ENCODE data around the gene SYF2.
"Not testable (repeated sequence)": the region's sequence is repeated elsewhere in the genome, so short reads cannot be mapped to it uniquely, and the experiment has no call there.

Gene SYF2

DNA sequence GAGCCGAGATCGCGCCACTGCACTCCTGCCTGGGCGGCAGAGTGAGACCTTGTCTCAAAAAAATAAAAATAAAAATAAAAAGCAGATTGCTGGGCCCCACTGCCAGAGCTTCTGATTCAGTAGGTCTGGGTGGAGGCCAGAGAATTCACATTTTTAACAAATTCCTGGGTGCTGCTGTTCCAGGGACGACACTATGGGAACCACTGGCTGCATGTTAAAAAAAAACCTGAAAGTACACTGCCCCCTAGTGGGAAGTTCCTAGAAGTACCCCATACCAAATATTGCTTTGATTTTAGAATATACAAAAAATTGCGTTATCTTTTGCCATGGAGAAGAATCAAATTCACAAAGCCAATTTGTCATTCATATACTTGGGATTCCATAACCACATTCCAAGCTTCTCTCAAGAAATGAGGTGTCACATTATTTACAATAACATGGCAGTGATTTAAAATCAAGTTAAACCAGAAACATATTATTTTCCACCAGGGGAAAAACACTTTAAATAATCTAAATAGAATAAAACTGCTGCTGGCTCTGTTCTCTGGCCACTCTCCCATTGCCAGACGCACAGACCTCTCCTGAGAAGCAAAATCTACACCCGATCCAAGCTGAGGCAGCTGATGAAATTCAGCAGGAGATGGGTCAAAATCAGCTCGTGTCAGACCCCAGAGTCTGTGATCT, 27.4 kb downstream of the SYF2 start:
- peak; percentile 50 for DNase-seq

DNA sequence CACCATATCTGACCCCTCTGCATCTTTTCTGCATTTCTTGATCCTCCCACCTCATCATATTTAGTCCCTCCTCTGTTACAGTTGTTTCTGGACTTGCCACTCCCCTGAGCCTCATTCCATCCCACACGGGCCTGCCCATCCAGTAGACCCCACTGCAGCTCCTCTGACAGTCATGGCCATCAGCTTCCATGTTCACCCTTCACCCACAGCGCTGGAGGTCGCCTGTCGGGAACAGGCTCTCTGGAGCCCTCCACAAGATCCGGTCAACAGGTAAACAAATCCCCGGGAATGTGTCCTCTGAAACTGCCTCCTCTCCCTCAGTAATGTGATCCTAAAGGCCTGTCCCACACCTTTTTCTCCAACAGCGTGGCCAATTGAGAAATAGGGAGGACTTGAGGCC, 31.3 kb downstream of the SYF2 start:
- no peak for DNase-seq

DNA sequence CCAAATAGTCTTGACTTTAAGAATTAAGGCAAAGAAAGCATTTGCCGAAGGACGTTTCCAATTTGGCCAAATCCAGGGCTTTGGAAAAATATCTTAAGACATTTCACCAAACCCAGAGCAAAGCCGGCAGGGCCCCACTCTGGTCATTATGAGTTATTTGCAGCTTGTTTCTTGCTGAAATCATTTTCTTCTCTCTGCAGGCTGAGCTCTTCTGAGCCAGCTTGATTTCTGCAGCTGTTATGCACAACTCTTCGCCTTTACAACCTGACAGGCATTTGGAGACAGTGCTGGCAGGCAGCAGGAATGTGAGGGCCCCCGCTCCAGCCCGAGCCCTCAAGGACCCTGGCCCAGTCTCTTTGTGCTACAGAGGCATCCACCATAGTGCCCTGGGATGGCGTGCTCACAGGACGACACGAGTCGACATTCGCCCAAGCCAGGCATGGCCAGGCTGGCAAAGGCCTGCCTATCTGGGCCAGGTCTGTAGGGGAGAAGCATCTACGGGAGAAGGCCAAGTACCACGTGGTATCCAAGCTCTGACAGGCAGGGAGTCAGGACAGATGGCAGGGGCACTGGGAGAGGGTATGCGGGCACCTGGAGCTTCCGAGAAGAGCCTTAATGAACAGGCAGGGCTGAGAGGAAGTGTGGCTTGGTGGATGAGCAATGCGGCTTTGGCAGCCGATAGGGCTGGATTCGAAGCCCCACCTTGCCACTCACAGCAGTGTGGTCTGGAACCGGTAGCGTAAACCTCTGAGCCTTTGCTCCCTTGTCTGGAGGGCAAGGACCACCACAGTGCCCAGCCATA, 32.3 kb downstream of the SYF2 start:
- no peak for DNase-seq

DNA sequence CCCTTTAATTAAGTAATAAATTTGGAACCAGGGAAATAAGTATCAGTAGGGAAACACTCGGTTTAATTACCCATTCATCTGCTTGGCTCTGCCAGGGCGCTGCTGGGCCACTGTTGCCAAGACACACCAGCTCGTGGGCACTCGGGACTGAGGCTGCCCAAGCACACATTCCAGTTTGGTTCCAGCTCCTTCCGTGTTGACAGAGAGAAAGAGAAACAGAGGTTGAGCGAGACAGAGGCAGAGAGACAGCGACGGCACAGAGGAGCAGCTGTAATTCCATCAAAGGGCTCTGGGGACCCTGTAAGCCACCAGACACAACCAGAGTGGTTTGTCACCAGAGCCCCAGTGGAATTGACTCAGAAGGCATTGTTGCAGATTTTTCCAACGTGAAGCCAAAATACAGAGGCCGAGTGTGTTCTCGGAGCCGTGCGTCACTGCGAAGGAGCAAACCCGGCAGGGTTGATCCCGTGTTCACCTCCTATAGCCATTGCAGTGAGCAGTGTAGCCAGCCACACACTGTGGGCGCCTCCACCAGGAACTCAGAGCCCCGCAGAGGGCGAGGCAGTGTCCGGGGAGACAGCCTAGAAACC, 33.5 kb downstream of the SYF2 start:
- DNase-seq, result no peak

DNA sequence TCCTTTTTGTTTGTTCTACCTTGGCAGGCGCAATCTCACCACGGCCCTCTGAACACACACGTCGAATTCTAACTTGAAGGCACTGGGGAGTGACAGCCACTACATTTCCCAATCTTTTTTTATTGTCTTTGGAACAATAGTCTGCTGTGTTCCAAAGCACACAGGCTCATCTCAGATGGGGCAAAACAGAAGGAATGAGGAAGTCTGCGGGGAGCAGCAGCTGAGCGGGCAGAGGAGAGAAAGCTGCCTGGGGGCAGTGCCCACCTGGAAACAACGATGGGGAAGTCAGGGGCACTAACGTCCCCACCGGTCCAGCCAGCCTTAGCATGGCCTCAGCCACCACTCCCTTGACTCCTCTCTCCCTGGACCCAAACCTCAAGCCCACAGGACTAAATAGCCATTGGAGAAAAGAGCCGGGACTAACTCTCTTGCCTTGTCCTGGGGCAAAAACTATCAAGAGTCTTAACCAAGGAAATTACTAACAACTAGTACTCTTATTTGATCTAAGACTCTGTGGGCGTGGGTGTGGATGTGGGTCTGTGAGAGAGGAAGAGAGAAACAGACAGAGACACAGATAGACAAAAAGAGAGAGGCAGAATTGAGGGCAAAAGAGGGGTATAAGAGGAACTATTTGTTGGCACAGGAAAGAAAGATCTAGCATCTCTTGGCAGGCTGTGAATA, 34.2 kb downstream of the SYF2 start:
- DNase-seq, result peak; percentile 51

DNA sequence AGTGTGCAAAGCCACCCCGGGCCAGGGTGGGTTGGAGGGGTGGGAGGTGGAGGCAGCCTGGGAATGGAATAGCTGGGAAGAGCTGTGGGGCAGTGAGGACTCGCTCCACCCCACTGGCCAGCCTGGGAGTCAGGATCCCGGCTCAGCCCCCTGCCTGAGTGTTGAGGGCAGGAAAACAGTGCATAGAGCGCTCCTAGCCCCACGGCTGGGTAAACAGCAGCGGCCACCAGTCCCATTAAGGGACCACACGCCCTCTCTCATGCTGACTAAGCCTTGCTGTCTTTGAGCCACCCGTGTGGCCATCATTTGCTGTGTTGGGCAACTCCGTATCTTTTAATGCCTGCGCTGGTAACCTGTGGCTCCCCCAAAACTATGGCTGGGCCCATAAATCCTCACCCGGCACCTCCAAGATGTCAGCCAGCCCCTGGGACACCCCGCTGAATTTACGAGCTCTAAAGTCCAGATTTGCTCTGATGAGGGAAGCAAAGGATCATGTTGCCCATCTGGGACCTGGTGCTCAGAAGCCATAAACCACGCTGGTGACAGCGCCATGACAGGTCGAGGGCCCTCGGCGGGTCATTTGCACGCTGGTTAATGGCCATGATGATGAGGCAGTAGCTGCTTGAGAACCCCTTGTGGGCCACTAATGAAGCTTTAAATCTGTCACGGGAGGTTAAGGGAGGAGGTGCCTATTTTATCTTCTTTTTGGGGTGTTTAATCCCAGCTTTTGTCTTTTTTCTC, 34.9 kb downstream of the SYF2 start:
- no peak for DNase-seq

DNA sequence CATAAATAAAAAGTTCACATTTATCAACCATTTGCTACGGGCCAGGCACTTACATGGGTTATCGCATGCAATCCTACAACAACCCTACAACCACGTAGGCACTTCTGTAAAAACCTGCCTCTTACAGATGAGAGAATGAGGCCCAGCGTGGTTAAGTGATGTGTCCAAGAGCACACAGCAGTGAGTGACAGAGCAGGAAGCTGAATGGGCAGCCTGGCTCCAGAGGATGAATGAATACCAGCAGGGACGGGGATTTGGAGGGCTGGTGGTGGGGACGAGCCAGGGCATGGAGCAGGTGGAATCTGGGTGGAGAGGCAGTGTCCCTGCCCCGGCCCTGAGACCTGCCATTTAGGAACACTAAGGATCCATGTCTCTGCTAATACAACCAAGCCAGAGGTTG, 35.5 kb downstream of the SYF2 start:
- no peak for DNase-seq

DNA sequence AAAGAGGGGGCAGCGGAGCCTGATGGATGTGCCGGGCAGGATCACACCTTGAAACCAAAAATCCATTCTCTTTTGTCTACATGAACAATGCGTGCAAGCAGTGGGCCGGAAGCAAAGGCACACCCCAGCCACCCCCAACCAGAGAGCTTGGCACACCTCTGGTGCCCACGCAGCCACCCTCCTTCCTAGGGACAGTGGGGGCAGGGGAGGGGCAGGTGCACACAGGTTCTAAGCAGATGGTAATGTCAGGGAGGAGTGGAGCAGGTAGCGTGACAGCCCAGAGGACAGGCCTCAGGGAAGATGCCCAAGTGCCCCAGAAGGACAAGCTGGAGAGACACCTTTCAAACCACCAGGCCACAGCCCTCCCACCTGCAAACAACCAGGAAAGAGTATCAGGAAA, 36.5 kb downstream of the SYF2 start:
- no peak for DNase-seq

DNA sequence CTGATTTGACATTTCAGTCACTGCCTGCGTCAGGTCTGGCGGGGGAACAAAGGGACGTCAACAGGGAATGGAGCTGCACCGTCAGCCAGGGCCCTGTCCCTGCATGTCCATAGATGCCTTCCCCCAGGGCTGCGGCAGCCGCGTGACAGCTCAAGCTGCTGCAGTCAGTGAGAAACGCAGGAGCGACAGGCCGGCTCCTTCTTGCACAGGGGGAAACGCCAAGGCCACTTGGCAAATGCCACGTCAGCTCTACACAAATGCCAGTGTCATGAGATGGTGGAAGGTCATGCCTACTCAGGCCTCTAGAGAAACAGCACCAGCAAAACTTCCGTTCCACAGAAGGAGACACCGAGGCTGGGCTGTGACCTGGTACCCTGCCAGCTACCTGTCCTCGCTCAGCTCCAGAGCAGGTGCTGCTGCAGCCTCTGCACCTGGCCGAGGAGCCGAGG, 37.7 kb downstream of the SYF2 start:
- no peak for DNase-seq

DNA sequence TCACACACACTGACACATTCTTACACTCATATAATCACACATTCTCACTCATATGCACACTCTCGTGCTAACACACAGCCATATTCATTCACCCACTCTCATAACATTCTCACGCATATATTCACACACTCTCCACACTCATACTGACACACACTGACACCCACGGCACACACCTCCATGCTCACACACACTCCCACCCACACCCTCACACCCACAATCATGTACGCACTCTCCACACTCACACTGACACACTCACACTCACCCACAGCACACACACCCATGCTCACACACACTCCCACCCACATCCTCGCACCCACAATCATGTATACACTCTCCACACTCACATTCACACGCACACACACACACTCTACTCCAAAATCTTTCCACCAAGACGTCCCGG, 38.2 kb downstream of the SYF2 start:
- DNase-seq, result no peak

DNA sequence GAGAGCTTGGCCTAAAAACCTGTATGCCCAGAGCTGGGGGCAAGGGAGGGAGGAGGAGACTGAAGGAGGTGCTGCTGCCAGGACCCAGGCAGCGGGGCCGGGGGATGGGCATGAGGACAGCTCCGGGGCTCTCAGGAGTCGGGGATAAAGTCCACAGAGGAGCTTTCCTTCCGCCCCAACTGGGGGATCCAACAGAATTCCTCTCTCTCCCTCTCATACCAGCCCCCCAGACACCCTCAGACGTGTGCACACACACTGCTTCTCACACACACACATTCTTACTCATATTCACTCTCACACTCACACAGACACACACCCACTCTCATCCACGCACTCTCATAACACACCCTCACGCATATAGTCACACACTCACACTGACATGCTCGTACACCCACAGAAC, 39.1 kb downstream of the SYF2 start:
- DNase-seq, result no peak

DNA sequence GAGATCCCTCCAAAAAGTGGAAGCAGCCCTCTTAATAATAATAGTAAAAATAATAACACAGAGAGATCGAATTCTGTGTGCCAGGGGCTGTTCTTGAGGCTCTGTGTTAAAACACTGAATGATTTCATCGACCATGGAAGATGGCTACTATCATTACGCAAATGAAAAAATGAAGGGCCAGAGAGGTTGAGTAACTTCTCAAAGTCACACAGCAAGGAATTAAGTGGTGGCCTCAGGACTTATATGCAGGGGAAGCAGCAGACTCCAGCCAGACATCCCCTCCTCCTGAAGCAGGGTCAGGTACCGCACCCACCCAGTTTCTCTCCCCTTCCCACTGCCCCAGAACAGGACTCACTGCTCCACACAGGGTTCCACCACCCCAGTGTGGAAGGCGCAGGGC, 40.1 kb downstream of the SYF2 start:
- no peak for DNase-seq

DNA sequence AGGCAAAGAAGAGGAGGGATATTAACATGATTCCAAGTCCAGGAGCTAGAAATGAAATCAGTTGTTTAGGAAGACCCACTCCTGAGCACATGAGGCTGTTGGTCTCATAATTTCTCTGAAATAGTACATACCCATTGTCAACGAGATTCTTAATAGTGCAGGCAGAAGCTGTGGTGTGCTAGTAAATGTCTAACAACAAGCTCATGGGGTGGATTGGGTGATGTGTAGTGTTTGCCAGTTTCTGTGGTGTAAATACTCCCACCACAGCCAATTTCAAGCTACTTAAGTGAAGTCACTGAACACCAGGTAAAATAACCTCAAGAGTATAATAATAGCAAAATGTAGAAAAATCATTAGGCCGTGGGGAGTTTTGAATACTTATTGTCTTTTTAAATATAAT, 42.0 kb downstream of the SYF2 start:
- no peak for DNase-seq

DNA sequence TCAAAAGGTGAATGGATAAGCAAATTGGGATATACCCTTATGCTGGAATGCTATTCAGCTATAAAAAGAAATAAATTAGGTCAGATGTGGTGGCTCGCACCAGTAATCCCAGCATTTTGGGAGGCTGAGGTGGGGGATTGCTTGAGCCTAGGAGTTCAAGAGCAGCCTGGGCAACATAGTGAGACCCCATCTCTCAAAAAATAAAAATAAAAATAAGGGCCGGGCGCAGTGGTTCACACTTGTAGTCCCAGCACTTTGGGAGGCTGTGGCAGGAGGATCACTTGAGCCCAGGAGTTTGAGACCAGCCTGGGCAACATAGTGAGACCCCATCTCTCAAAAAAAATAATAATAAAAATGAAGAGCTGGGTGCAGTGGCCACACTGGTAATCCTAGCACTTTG, 44.4 kb downstream of the SYF2 start:
- not testable (repeated sequence) for DNase-seq

DNA sequence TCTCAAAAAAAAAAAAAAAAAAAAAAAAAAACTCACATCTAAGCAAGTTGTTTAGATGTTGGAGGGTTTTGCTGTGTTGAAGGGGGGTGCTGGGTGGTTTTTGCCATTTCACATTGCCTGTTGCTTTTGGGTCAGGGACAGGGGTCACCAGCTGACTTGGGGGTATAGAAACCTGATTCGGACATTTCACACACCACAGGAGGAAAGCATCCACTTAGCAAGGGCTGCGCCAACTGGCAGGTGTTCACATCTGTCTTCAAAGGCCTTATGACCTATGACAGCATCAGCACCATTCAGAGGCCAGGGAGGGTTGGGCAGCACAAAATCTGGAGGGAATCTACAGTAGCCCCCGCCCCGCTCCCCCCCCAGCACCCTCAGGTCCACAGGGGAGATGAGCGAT, 45.2 kb downstream of the SYF2 start:
- no peak for DNase-seq

DNA sequence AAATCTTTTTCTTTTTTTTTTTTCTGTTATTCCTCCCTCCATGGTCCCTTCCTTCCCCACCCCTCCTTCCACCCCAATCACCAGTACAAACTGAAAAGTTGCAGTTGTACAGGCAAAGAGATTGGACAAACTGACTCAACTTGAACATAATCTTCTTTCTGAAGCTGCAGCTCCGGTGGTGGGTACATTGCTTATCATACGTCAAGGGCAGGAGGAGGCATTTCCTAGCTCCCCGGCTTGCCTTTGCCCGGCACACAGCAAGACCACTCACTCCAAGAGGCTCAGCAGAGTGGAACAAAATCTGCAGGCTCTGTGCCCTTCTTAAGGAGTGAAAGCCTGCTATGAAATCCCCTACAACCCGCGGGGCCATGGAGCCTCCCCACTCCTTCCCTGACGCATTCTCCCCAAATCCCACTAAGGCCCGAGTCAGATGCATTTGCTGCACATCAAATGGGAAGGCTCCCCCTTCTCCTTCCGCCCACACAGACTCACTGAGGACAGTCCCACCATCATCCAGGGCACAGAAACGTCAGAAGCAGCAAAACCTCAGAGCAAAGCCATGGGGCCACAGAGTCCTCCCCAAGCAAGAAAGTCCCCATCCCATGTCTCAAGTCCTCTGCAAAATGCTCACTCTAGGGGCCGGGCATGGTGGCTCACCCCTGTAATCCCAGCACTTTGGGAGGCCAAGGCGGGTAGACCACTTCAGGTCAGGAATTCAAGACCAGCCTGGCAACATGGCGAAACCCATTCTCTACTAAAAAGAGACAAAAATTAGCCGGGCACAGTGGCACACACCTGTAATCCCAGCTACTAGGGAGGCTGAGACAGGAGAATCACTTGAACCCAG, 45.9 kb downstream of the SYF2 start:
- no peak for DNase-seq

DNA sequence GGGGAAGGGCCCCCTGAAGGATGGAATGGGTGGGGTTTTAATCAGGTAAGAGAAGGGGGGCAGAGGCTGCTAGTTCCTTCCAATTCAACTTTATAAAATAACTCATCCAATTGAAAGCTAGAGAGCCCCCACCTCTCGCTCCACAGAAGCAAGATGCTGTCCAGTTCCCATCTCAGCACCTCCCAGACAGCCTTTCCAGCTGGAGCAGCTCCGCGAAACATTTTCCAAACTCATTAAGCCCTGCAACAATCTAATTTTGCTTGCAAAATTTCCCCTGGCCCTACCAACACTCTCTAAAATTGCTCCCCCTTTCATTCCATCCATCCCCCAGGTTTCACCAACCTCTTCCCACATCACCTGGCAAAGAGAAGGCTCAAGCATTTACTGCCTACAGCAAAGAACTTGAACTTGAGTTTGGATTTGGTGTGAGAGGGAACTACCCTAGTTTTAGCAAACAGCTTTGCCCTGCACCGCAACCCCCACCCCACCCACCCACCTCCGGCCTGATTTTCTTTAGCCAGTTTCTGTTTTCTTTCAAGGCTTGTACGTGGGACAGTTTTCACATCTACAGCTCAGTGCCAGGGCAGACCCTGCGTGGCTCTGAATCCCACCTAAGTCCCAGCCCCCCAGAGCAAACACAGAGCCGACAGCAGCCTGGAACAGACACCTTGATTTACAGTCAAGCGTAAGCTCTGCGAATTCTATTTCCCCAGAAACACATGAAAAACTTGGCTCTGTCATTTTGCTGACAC, 46.7 kb downstream of the SYF2 start:
- no peak for DNase-seq

DNA sequence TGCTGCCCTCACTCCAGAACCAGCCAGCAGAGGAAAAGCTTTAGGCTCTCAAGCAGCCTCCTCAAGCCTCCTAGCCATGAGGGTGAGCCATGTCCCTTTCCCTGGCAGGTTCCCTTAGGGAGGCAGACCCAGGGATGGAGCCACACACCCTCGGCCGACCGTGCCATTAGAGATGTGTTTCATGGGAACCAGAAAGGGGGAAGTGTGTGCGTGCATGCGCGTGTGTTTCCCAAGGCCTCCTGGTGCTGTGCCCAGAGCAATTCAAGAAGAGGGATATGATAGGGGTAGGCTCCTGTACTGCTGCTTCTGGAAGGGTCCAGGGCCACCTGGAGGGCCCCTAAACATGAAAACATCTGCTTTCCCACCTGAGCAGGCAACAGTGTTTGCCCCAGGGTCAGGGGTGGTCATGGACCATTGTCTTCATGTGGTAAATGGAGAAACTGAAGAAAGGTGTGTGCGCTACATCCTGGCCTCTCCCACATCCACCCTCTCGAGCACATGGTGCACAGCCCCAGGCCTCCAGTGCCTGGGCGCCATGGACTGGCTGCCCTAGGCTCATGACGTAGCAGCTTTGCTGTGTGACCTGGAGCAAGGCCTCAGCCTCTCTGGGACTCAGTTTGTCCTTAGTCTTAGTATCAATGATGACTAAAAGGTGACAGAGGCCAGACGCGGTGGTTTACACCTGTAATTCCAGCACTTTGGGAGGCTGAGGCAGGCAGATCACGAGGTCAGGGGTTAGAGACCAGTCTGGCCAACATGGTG, 48.1 kb downstream of the SYF2 start:
- DNase-seq, result no peak

DNA sequence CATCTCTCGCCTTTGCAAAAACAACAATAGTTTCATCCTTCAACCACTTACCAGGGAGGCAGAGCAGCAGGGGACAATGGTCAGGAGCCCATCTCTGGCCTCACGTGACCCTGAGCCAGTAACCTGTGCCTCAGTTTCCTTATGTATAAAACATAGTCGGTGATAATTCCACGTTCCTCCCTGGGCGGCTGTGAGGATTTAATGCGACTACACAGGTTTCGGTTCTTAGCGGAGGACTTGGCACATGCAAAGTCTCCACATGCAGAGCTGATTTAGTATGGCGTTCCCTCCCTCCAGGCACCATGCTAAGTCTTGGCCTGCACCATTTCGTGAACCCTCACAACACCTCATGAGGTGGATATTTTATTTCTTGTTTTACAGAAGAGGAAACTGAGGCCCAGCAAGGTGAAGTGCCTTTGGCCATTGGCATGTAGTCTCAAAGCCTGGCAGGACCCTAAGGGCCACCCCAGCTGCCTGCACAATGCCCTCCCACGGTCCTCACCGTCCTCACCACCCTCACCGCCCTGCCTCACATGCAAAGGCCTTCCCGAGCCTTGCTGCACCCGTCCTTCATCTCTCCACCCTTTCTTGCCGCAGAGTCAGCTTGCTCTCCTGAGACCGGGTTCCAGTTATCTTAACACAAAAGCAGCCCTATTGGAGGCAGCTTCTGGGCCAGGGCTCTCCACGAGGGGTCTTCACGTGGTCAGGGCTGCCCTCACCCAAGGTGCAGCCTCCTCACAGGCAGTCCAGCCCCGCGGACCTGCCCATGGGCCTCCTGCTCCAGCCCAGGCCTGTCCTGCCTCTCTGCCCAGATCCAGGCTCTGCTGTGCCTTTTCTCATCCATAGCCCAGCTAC, 48.9 kb downstream of the SYF2 start:
- DNase-seq, result no peak

All from kidney glomerular epithelial cell (primary cell).